CD4-positive, alpha-beta T cell (primary cell): ENCODE results near the gene FBXL13. TPM values are rescaled to one million over a fixed set of nuclear protein-coding genes. Genes with fewer than 3 reads are reported as not detected.
"Not testable (repeated sequence)": the region's sequence is repeated elsewhere in the genome, so short reads cannot be mapped to it uniquely, and the experiment has no call there.

Experiments
- ATAC-seq: fragments of 200-7000 bp; cut with Tn5 transposase; one replicate; pipeline ENCODE4 v1.10.0; 2022; ENCODE audit warnings: mild to moderate bottlenecking; ENCODE audit not compliant: poor library complexity
- CTCF ChIA-PET: fragments of 350-600 bp; sonication (Branson Sonifier 250); formaldehyde crosslinking; loops from one replicate; lab custom pipeline; 2021; ENCODE audit warnings: antibody characterized with exemption, inconsistent platforms; lab: Charles Lee
- POLR2A ChIA-PET: fragments of 350-600 bp; sonication (Branson Sonifier 250); formaldehyde crosslinking; loops from one replicate; lab custom pipeline; 2021; ENCODE audit warnings: antibody characterized with exemption, inconsistent platforms; lab: Charles Lee
- DNase-seq, 14 experiments: peaks; one replicate each; pipeline ENCODE4 v3.0.0-alpha.2; 2013 to 2020; ENCODE audit warnings: mixed read lengths in 2 of 14
- H3K27ac ChIP-seq, 2 donors: one replicate each; pipeline versions ENCODE4 v1.5.1 to v1.7.0; 2013; ENCODE audit warnings: low read length in 2 of 2, low read depth in 1 of 2, mild to moderate bottlenecking in 1 of 2
- H3K27me3 ChIP-seq, 2 experiments: 1 replicate in 1 of 2; 2 replicates in 1 of 2; pipeline versions ENCODE4 v1.6.1 to v1.7.0; 2013; ENCODE audit warnings: low read length in 2 of 2, control low read depth in 1 of 2, mild to moderate bottlenecking in 1 of 2, moderate library complexity in 1 of 2; ENCODE audit not compliant: insufficient read depth in 2 of 2, control insufficient read depth in 1 of 2
- H3K36me3 ChIP-seq: one replicate; pipeline ENCODE4 v1.6.1; 2013; ENCODE audit warnings: low read length, control low read depth; ENCODE audit not compliant: insufficient read depth
- H3K4me1 ChIP-seq: one replicate; pipeline ENCODE4 v1.6.1; 2013; ENCODE audit warnings: low read length, control low read depth; ENCODE audit not compliant: insufficient read depth
- H3K4me3 ChIP-seq: one replicate; pipeline ENCODE4 v1.5.1; 2013; ENCODE audit warnings: mild to moderate bottlenecking, low read length, moderate library complexity
- H3K9me3 ChIP-seq, 2 experiments: 1 replicate in 1 of 2; 2 replicates in 1 of 2; pipeline versions ENCODE4 v1.6.1 to v1.7.0; 2013; ENCODE audit warnings: low read length in 2 of 2, mild to moderate bottlenecking in 2 of 2, control low read depth in 1 of 2, moderate library complexity in 1 of 2; ENCODE audit not compliant: control insufficient read depth in 1 of 2, insufficient read depth in 1 of 2
- H3K27ac Mint-ChIP-seq: one replicate; pipeline ENCODE4 v1.8.0; 2020; ENCODE audit warnings: mixed read lengths
- H3K27me3 Mint-ChIP-seq: one replicate; pipeline ENCODE4 v1.8.0; 2021; ENCODE audit warnings: mixed read lengths
- H3K36me3 Mint-ChIP-seq: one replicate; pipeline ENCODE4 v1.8.0; 2021; ENCODE audit warnings: low read depth, mixed read lengths
- H3K4me1 Mint-ChIP-seq: one replicate; pipeline ENCODE4 v1.8.0; 2021; ENCODE audit warnings: low read depth, mixed read lengths
- H3K4me3 Mint-ChIP-seq: one replicate; pipeline ENCODE4 v1.8.0; 2020; ENCODE audit warnings: mild to moderate bottlenecking, mixed read lengths
- H3K9me3 Mint-ChIP-seq: one replicate; pipeline ENCODE4 v1.8.0; 2020; ENCODE audit warnings: mixed read lengths
- intact Hi-C, 2 experiments: fragments of 100-400 bp; cut with DNase I in 1 of 2; cut with micrococcal nuclease in 1 of 2; formaldehyde crosslinking; loops; one replicate each; pipeline versions ENCODE4 v1.15.1 to v1.9.0; 2023 to 2025; cut with DNase I, micrococcal nuclease
- total RNA-seq, 174 experiments: library from RNA in 2 of 174; stranded (reverse) in 2 of 174; gene quantifications; one replicate each; pipeline ENCODE4 v1.2.3 and lab custom pipeline; 2021 to 2026
- TF ChIP-seq, protein P1 (sequence below): fragments of 200-600 bp; IDR thresholded peaks from one replicate; pipeline ENCODE4 v1.8.0; 2022; ENCODE audit warnings: antibody characterized with exemption, mild to moderate bottlenecking

FBXL13 gene
- total RNA-seq, 2 experiments from 2014 or later = 0.89 to 1.4 TPM

- peaks cover 11% of the 10 kb centered on the region for H3K36me3 Mint-ChIP-seq
- no peaks in the 10 kb centered on the region for H3K9me3 Mint-ChIP-seq
- H3K4me3 Mint-ChIP-seq = no peak overlapping the region
- no peaks in the 10 kb centered on the region for H3K4me1 Mint-ChIP-seq
- intact Hi-C loops = no loop called here
- Histone ChIP-seq H3K27ac (no peak overlapping the region), H3K4me1 (no peaks in the 10 kb centered on the region), H3K4me3 (no peak overlapping the region), H3K36me3 (no peaks in the 10 kb centered on the region), H3K27me3 (no peaks in the 10 kb centered on the region), H3K9me3 (no peaks in the 10 kb centered on the region)
- TF ChIP-seq, protein P1, sequence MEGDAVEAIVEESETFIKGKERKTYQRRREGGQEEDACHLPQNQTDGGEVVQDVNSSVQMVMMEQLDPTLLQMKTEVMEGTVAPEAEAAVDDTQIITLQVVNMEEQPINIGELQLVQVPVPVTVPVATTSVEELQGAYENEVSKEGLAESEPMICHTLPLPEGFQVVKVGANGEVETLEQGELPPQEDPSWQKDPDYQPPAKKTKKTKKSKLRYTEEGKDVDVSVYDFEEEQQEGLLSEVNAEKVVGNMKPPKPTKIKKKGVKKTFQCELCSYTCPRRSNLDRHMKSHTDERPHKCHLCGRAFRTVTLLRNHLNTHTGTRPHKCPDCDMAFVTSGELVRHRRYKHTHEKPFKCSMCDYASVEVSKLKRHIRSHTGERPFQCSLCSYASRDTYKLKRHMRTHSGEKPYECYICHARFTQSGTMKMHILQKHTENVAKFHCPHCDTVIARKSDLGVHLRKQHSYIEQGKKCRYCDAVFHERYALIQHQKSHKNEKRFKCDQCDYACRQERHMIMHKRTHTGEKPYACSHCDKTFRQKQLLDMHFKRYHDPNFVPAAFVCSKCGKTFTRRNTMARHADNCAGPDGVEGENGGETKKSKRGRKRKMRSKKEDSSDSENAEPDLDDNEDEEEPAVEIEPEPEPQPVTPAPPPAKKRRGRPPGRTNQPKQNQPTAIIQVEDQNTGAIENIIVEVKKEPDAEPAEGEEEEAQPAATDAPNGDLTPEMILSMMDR = no peak
- no peak overlapping the region for H3K27ac Mint-ChIP-seq
- no peak for DNase-seq
- ATAC-seq = no peak
- no peaks in the 10 kb centered on the region for H3K27me3 Mint-ChIP-seq
- ChIA-PET CTCF (no interaction called here), POLR2A (no interaction called here)
Measured at GRCh38 chr7:102840404-102840803, 234.2 kb downstream of the FBXL13 start.

DNA sequence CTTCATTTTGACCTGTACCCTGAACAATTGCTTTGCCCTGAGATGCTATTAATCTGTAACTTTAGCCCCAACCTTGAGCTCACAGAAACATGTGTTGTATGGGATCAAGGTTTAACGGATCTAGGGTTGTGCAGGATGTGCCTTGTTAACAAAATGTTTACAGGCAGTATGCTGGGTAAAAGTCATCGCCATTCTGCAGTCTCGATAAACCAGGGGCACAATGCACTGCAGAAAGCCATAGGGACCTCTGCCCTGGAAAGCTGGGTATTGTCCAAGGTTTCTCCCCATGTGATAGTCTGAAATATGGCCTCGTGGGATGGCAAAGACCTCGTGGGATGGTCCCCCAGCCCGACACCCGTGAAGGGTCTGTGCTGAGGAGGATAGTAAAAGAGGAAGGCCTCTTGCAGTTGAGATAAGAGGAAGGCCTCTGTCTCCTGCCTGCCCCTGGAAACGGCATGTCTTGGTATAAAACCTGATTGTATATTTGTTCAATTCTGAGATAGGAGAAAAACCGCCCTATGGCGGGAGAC is 236.0 kb downstream of the FBXL13 start:
- intact Hi-C loops, POLR2A ChIA-PET, H3K27ac Mint-ChIP-seq, H3K4me3 ChIP-seq, ATAC-seq, H3K4me1 Mint-ChIP-seq, H3K9me3 ChIP-seq, H3K27ac ChIP-seq, DNase-seq, H3K4me3 Mint-ChIP-seq, H3K4me1 ChIP-seq, H3K9me3 Mint-ChIP-seq, H3K27me3 ChIP-seq, H3K27me3 Mint-ChIP-seq, CTCF ChIA-PET, H3K36me3 ChIP-seq: not testable (repeated sequence)
- H3K36me3 Mint-ChIP-seq = peaks cover 15% of the 10 kb centered on the region

DNA sequence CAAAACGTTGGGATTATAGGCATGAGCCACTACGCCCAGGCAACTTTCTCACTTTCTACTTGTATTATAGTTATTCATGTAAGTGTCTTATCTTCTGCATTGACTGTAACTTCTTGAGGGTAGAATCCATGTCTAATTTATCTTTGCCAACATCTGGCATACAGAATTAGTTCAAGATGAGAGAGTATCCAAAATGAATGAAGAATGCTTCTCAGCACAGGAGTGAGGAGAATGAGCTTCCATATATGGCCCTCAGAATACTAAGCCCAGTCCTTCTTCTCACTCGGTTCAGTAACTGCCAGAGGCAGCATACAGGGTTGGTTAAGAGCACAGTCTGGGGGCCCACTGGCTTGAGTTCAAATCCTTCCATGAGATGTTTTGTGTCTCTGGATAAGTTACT is 236.8 kb downstream of the FBXL13 start:
- ATAC-seq (no peak), DNase-seq (no peak)
- ChIA-PET POLR2A (no interaction called here), CTCF (no interaction called here)
- Histone ChIP-seq H3K4me1 (no peaks in the 10 kb centered on the region), H3K4me3 (no peak overlapping the region), H3K27ac (no peak overlapping the region), H3K36me3 (no peaks in the 10 kb centered on the region), H3K9me3 (no peaks in the 10 kb centered on the region), H3K27me3 (no peaks in the 10 kb centered on the region)
- Mint-ChIP-seq H3K4me1 (no peaks in the 10 kb centered on the region), H3K36me3 (peaks cover 15% of the 10 kb centered on the region), H3K9me3 (no peaks in the 10 kb centered on the region), H3K27ac (no peak overlapping the region), H3K27me3 (no peaks in the 10 kb centered on the region), H3K4me3 (no peak overlapping the region)
- intact Hi-C loops = no loop called here
- TF ChIP-seq, protein P1 = no peak

- TF ChIP-seq, protein P1 = no peak
- CTCF ChIA-PET = no interaction called here
- Mint-ChIP-seq H3K27me3 (no peaks in the 10 kb centered on the region), H3K36me3 (peaks cover 15% of the 10 kb centered on the region), H3K4me3 (no peak overlapping the region), H3K27ac (no peak overlapping the region), H3K9me3 (no peaks in the 10 kb centered on the region), H3K4me1 (no peaks in the 10 kb centered on the region)
- no peak overlapping the region for H3K4me3 ChIP-seq
- H3K36me3 ChIP-seq = no peaks in the 10 kb centered on the region
- no peaks in the 10 kb centered on the region for H3K4me1 ChIP-seq
- DNase-seq (no peak), ATAC-seq (no peak)
- POLR2A ChIA-PET = no interaction called here
- H3K9me3 ChIP-seq = no peaks in the 10 kb centered on the region
- intact Hi-C loops = no loop called here
- H3K27me3 ChIP-seq = no peaks in the 10 kb centered on the region
- no peak overlapping the region for H3K27ac ChIP-seq
Measured at GRCh38 chr7:102836977-102837376, 237.6 kb downstream of the FBXL13 start.
